ENCODE data around the gene GPBP1. TPM values are rescaled to one million over a fixed set of nuclear protein-coding genes. Genes with fewer than 3 reads are reported as not detected.

The GPBP1 gene
- total and polyA plus RNA-seq, 2 experiments from 2014 or later, result 49.0 to 86.1 TPM

- no peaks in the 10 kb centered on the region for H3K9me3 ChIP-seq (ENCODE audit: low read depth)
- TF ChIP-seq EZH2 (IDR thresholded peaks at IDR 0.05; ENCODE audit: borderline replicate concordance) (no peak), CTCF (IDR thresholded peaks at IDR 0.05; ENCODE audit: poor library complexity) (no peak), EZH2phosphoT487 (IDR thresholded peaks at IDR 0.05; ENCODE audit: low read depth, severe bottlenecking, unreplicated experiment) (no peak)
- H2AFZ ChIP-seq, result no peak overlapping the region
- peaks cover 89% of the 10 kb centered on the region for H3K79me2 ChIP-seq
- H3K4me3 ChIP-seq, result no peak overlapping the region
- no peaks in the 10 kb centered on the region for H3K9me2 ChIP-seq (replicated peaks; ENCODE audit: insufficient read depth)
- peak overlapping the region; percentile 79 for H3K27ac ChIP-seq
- no peaks in the 10 kb centered on the region for H3K36me3 ChIP-seq (replicated peaks; ENCODE audit: insufficient read depth, low read depth)
- H4K20me1 ChIP-seq (ENCODE audit: insufficient read depth, poor library complexity, severe bottlenecking), result peaks cover 21% of the 10 kb centered on the region
- WGBS (ENCODE audit: low lambda C conversion rate, missing lambda C conversion rate), result 82% methylated on average over 6 of the region's 6 CpGs
- DNase-seq (ENCODE audit: low spot score), result peak; percentile 18
- no peak overlapping the region for H3K4me2 ChIP-seq
- no peaks in the 10 kb centered on the region for H3K4me1 ChIP-seq (ENCODE audit: insufficient read depth)
- no peaks in the 10 kb centered on the region for H3K27me3 ChIP-seq
Measured at GRCh38 chr5:57232293-57233033, 58.6 kb downstream of the GPBP1 start.

DNA sequence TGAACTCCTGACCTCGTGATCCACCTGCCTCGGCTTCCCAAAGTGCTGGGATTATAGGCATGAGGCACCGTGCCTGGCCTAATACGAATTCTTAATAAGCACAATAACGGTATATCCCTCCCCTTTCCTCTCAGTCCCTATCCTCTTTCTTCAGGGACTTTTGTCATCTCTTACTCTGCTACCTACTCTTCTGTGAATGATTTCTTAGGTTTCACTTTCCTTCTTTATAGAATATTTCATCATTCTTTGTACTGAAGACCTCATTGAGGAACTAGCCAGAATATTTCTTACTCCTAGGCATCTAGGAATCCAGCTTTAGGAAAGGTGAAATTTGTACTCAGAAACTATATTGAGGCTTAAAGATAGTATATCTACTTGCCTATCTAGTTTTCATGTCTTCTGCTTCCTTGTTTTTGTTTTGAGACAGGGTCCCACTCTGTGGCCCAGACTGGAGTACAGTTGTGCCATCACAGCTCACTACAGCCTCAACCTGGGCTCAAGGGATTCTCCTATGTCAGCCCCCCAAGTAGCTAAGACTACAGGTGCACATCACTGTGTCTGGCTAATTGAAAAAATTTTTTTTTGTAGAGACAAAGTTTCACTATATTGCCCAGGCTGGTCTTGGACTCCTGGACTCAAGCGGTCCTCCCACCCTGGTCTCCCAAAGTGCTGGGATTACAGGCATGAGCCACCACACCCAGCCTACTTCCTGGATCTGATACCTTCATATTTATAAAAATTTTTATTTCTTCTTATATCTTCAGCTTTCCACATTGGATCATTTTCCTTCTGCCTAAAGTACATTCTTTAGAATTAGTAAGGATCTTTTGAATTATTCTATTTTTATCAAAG, 69.7 kb downstream of the GPBP1 start:
- Histone ChIP-seq H2AFZ (no peak overlapping the region), H3K4me1 (ENCODE audit: insufficient read depth) (peaks cover 4% of the 10 kb centered on the region), H3K27me3 (no peaks in the 10 kb centered on the region), H3K4me2 (no peak overlapping the region), H3K4me3 (no peak overlapping the region), H3K9me2 (replicated peaks; ENCODE audit: insufficient read depth) (no peaks in the 10 kb centered on the region), H4K20me1 (ENCODE audit: insufficient read depth, poor library complexity, severe bottlenecking) (peaks cover 10% of the 10 kb centered on the region), H3K79me2 (peaks cover 14% of the 10 kb centered on the region), H3K9me3 (ENCODE audit: low read depth) (no peaks in the 10 kb centered on the region), H3K27ac (no peak overlapping the region), H3K36me3 (replicated peaks; ENCODE audit: insufficient read depth, low read depth) (no peaks in the 10 kb centered on the region)
- TF ChIP-seq EZH2phosphoT487 (IDR thresholded peaks at IDR 0.05; ENCODE audit: low read depth, severe bottlenecking, unreplicated experiment) (no peak), EZH2 (IDR thresholded peaks at IDR 0.05; ENCODE audit: borderline replicate concordance) (no peak), CTCF (IDR thresholded peaks at IDR 0.05; ENCODE audit: poor library complexity) (no peak)
- no peak for DNase-seq (ENCODE audit: low spot score)
- 99% methylated on average over 6 of the region's 6 CpGs for WGBS (ENCODE audit: low lambda C conversion rate, missing lambda C conversion rate)

- H3K9me3 ChIP-seq (ENCODE audit: low read depth), result no peaks in the 10 kb centered on the region
- H4K20me1 ChIP-seq (ENCODE audit: insufficient read depth, poor library complexity, severe bottlenecking), result peaks cover 10% of the 10 kb centered on the region
- H3K79me2 ChIP-seq, result peaks cover 10% of the 10 kb centered on the region
- no peak overlapping the region for H3K4me2 ChIP-seq
- H3K27ac ChIP-seq, result no peak overlapping the region
- H3K27me3 ChIP-seq, result no peaks in the 10 kb centered on the region
- no peak overlapping the region for H2AFZ ChIP-seq
- H3K4me3 ChIP-seq, result no peak overlapping the region
- no peak for DNase-seq (ENCODE audit: low spot score)
- H3K9me2 ChIP-seq (replicated peaks; ENCODE audit: insufficient read depth), result no peaks in the 10 kb centered on the region
- peaks cover 4% of the 10 kb centered on the region for H3K4me1 ChIP-seq (ENCODE audit: insufficient read depth)
- TF ChIP-seq EZH2phosphoT487 (IDR thresholded peaks at IDR 0.05; ENCODE audit: low read depth, severe bottlenecking, unreplicated experiment) (no peak), EZH2 (IDR thresholded peaks at IDR 0.05; ENCODE audit: borderline replicate concordance) (no peak), CTCF (IDR thresholded peaks at IDR 0.05; ENCODE audit: poor library complexity) (no peak)
- H3K36me3 ChIP-seq (replicated peaks; ENCODE audit: insufficient read depth, low read depth), result peaks cover 4% of the 10 kb centered on the region
Measured at GRCh38 chr5:57244331-57244730, 70.5 kb downstream of the GPBP1 start.

All from hepatocyte (in vitro differentiated cells).